SK-N-SH (cell line): ENCODE measurements around the gene CELF2. TPM values are rescaled to one million over a fixed set of nuclear protein-coding genes. Genes with fewer than 3 reads are reported as not detected.

Source experiments
- CTCF ChIA-PET: fragments of 300-600, 350-600 bp; formaldehyde crosslinking; extraction: SDS; loops from one replicate; lab custom pipeline; 2021; lab: Yijun Ruan, JAX
- POLR2A ChIA-PET: fragments of 350-600 bp; sonication (Branson Sonifier 250); formaldehyde crosslinking; extraction: SDS; loops from one replicate; lab custom pipeline; 2020; ENCODE audit warnings: antibody characterized with exemption, inconsistent platforms; lab: Yijun Ruan, JAX
- DNase-seq: peaks from one replicate; pipeline ENCODE4 v3.0.0; 2012
- H2AFZ ChIP-seq: fragments of 200-600 bp; sonication (generic); 2 replicates; pipeline ENCODE4 v1.8.1; 2016; ENCODE audit warnings: antibody characterized with exemption, mild to moderate bottlenecking, low read depth
- H3F3A ChIP-seq: fragments of 200-600 bp; sonication (generic); replicated peaks from 2 replicates; pipeline ENCODE3; 2016; ENCODE audit warnings: antibody characterized with exemption, mild to moderate bottlenecking; ENCODE audit not compliant: insufficient read depth
- H3K27ac ChIP-seq, 2 experiments: fragments of 200-500 bp in 1 of 2; fragments of 200-600 bp in 1 of 2; sonication (Bioruptor generic) in 1 of 2; sonication (generic), shearing (Covaris generic) in 1 of 2; 2 replicates each; pipeline versions ENCODE4 v1.5.1 to v1.6.1; 2014 to 2016; ENCODE audit warnings: low read depth in 2 of 2, inconsistent platforms in 1 of 2, low read length in 1 of 2, mild to moderate bottlenecking in 1 of 2, mixed read lengths in 1 of 2
- H3K27me3 ChIP-seq: fragments of 200-600 bp; sonication (generic), shearing (Covaris generic); 2 replicates; pipeline ENCODE4 v1.6.1; 2016; ENCODE audit warnings: mixed run types; ENCODE audit not compliant: insufficient read depth
- H3K36me3 ChIP-seq, 2 experiments: fragments of 200-500 bp in 1 of 2; fragments of 200-600 bp in 1 of 2; sonication (Bioruptor generic) in 1 of 2; sonication (generic) in 1 of 2; replicated peaks in 1 of 2; 2 replicates each; pipeline versions ENCODE3 to v1.5.1; 2014 to 2016; ENCODE audit warnings: low read length in 1 of 2, mild to moderate bottlenecking in 1 of 2; ENCODE audit not compliant: insufficient read depth in 2 of 2, control insufficient read depth in 1 of 2
- H3K4me1 ChIP-seq, 2 experiments: fragments of 200-500 bp in 1 of 2; fragments of 200-600 bp in 1 of 2; sonication (Bioruptor generic) in 1 of 2; sonication (generic), shearing (Covaris generic) in 1 of 2; 2 replicates each; pipeline versions ENCODE4 v1.5.1 to v1.6.1; 2014 to 2016; ENCODE audit warnings: low read depth in 1 of 2, low read length in 1 of 2, mixed run types in 1 of 2; ENCODE audit not compliant: insufficient read depth in 2 of 2, control insufficient read depth in 1 of 2
- H3K4me2 ChIP-seq: fragments of 200-600 bp; sonication (generic), shearing (Covaris generic); 2 replicates; pipeline ENCODE4 v1.6.1; 2017; ENCODE audit warnings: mixed run types
- H3K4me3 ChIP-seq, 2 experiments: fragments of 200-500 bp in 1 of 2; fragments of 200-600 bp in 1 of 2; sonication (Bioruptor generic) in 1 of 2; sonication (generic), shearing (Covaris generic) in 1 of 2; 2 replicates each; pipeline versions ENCODE4 v1.5.1 to v1.8.1; 2014 to 2016; ENCODE audit warnings: low read depth in 2 of 2, inconsistent platforms in 1 of 2, low read length in 1 of 2, mild to moderate bottlenecking in 1 of 2, mixed read lengths in 1 of 2, moderate library complexity in 1 of 2
- H3K79me2 ChIP-seq: fragments of 200-600 bp; sonication (generic); 2 replicates; pipeline ENCODE4 v1.8.1; 2017; ENCODE audit warnings: mild to moderate bottlenecking; ENCODE audit not compliant: insufficient read depth
- H3K9ac ChIP-seq: fragments of 200-600 bp; sonication (generic); 2 replicates; pipeline ENCODE4 v1.6.1; 2017; ENCODE audit warnings: mixed run types
- H3K9me2 ChIP-seq: fragments of 200-600 bp; sonication (generic); 2 replicates; pipeline ENCODE4 v1.6.1; 2017; ENCODE audit warnings: mixed run types
- H3K9me3 ChIP-seq: fragments of 200-600 bp; sonication (generic); 2 replicates; pipeline ENCODE4 v1.6.1; 2017; ENCODE audit warnings: mixed run types, mild to moderate bottlenecking, moderate library complexity
- H4K20me1 ChIP-seq: fragments of 200-600 bp; sonication (generic); 2 replicates; pipeline ENCODE4 v1.6.1; 2017; ENCODE audit warnings: mild to moderate bottlenecking, mixed run types; ENCODE audit not compliant: insufficient read depth
- CTCF ChIP-seq: fragments of 200-600 bp; sonication (generic); IDR thresholded peaks from 2 replicates; pipeline ENCODE4 v1.6.1; 2017; ENCODE audit warnings: antibody characterized with exemption, mild to moderate bottlenecking, moderate library complexity
- FOSL2 ChIP-seq: IDR thresholded peaks from 2 replicates; pipeline ENCODE4 v1.4.0; 2012; ENCODE audit warnings: low read depth, mild to moderate bottlenecking, moderate library complexity, borderline replicate concordance
- GATA2 ChIP-seq: sonication (generic); formaldehyde crosslinking; IDR thresholded peaks from 2 replicates; pipeline ENCODE4 v1.5.0; 2020; ENCODE audit warnings: mild to moderate bottlenecking, missing genetic modification reagents
- IRF3 ChIP-seq: fragments of 150-350 bp; IDR thresholded peaks from 2 replicates; pipeline ENCODE4 v1.6.1; 2016; ENCODE audit warnings: mild to moderate bottlenecking, low read depth, low read length
- JUND ChIP-seq: IDR thresholded peaks from 2 replicates; pipeline ENCODE4 v1.4.0; 2012
- MXI1 ChIP-seq: IDR thresholded peaks from 2 replicates; pipeline ENCODE4 v1.6.1; 2012; ENCODE audit warnings: mild to moderate bottlenecking, low read depth, low read length, improper control_type of control experiment
- POLR2AphosphoS5 ChIP-seq: IDR thresholded peaks from 2 replicates; pipeline ENCODE4 v1.6.1; 2012; ENCODE audit warnings: low read depth, low read length
- RAD21 ChIP-seq: IDR thresholded peaks from 2 replicates; pipeline ENCODE4 v1.6.1; 2012; ENCODE audit warnings: mild to moderate bottlenecking, low read length
- RCOR1 ChIP-seq: fragments of 150-350 bp; IDR thresholded peaks from 2 replicates; pipeline ENCODE4 v1.6.1; 2017; ENCODE audit warnings: antibody characterized with exemption, low read length
- REST ChIP-seq: IDR thresholded peaks from 2 replicates; pipeline ENCODE4 v1.6.1; 2012; ENCODE audit warnings: mild to moderate bottlenecking, low read depth, low read length, moderate library complexity
- RFX5 ChIP-seq: IDR thresholded peaks from 2 replicates; pipeline ENCODE4 v1.6.1; 2012; ENCODE audit warnings: mild to moderate bottlenecking, improper control_type of control experiment, low read length
- SMC3 ChIP-seq: IDR thresholded peaks from 2 replicates; pipeline ENCODE4 v1.6.1; 2012; ENCODE audit warnings: low read depth, low read length, improper control_type of control experiment
- TAF1 ChIP-seq: IDR thresholded peaks from 2 replicates; pipeline ENCODE4 v1.6.1; 2012; ENCODE audit warnings: low read depth, mild to moderate bottlenecking, low read length, moderate library complexity, borderline replicate concordance
- USF1 ChIP-seq: IDR thresholded peaks from 2 replicates; pipeline ENCODE4 v1.4.0; 2012; ENCODE audit warnings: low read depth, borderline replicate concordance
- YY1 ChIP-seq: IDR thresholded peaks from 2 replicates; pipeline ENCODE4 v1.4.0; 2012; ENCODE audit warnings: low read depth, mild to moderate bottlenecking
- WGBS: methylation state at CpG from one replicate; pipeline ENCODE4 v1.1.6; 2017; ENCODE audit warnings: low lambda C conversion rate; 5-methylcytosine and 5-hydroxymethylcytosine counted together
- polyA plus RNA-seq, 3 experiments: library from polyadenylated mRNA; depleted of rRNA; stranded (reverse); fragments of >200 nt; gene quantifications; 2 replicates each; pipeline ENCODE4 v1.2.3, GENCODE V29; 2012

The CELF2 gene
- polyA plus RNA-seq, 1 of the 3 experiments (the other 2 are of a cell fraction) = 0.03 TPM

GRCh38 chr10:11068861-11069633 lies 51.4 kb downstream of the CELF2 start:
- Histone ChIP-seq H4K20me1 (no peaks in the 10 kb centered on the region), H3K36me3 (no peaks in the 10 kb centered on the region), H3K27me3 (no peaks in the 10 kb centered on the region), H3K9ac (no peak overlapping the region), H3F3A (no peaks in the 10 kb centered on the region), H3K4me2 (no peak overlapping the region), H3K4me3 (no peak overlapping the region), H3K79me2 (no peaks in the 10 kb centered on the region), H3K9me3 (no peaks in the 10 kb centered on the region), H2AFZ (no peak overlapping the region), H3K4me1 (no peaks in the 10 kb centered on the region), H3K27ac (no peak overlapping the region), H3K9me2 (no peaks in the 10 kb centered on the region)
- WGBS = 27% methylated on average over 4 of the region's 4 CpGs
- DNase-seq = no peak
- POLR2A ChIA-PET = no interaction called here
- no peak for TF ChIP-seq YY1
- no peak for TF ChIP-seq RCOR1
- no peak for TF ChIP-seq IRF3
- TF ChIP-seq GATA2 = no peak
- TF ChIP-seq TAF1 = no peak
- no peak for TF ChIP-seq SMC3
- TF ChIP-seq RAD21 = no peak
- no peak for TF ChIP-seq USF1
- TF ChIP-seq REST = no peak
- no peak for TF ChIP-seq POLR2AphosphoS5
- no peak for TF ChIP-seq MXI1
- TF ChIP-seq RFX5 = no peak
- no peak for TF ChIP-seq JUND
- TF ChIP-seq FOSL2 = no peak
- no peak for TF ChIP-seq CTCF
- CTCF ChIA-PET = no interaction called here
